PC-3 (cell line): Measurements from ENCODE around the gene TMEM117.

Source experiments
- CTCF ChIP-seq: fragments of 300-600 bp; sonication (generic); conservative IDR thresholded peaks from 2 replicates; pipeline ENCODE4 v1.5.1; 2017; ENCODE audit warnings: antibody characterized with exemption, low read depth, mild to moderate bottlenecking, low read length
- EZH2 ChIP-seq: fragments of 300-600 bp; sonication (generic); IDR thresholded peaks from one replicate; pipeline ENCODE4 v1.6.1; 2017; ENCODE audit warnings: antibody characterized with exemption, mild to moderate bottlenecking, low read length; ENCODE audit not compliant: unreplicated experiment
- EZH2phosphoT487 ChIP-seq: fragments of 300-600 bp; sonication (generic); IDR thresholded peaks from 2 replicates; pipeline ENCODE4 v1.6.1; 2018; ENCODE audit warnings: mild to moderate bottlenecking, antibody characterized with exemption, low read length, borderline replicate concordance

GRCh38 chr12:44021471-44021971 lies 185.6 kb downstream of the TMEM117 start:
- no peak for TF ChIP-seq EZH2phosphoT487
- no peak for TF ChIP-seq CTCF
- TF ChIP-seq EZH2 = no peak
